ENCODE results near the gene GJC1.
"Not testable (repeated sequence)": the region's sequence is repeated elsewhere in the genome, so short reads cannot be mapped to it uniquely, and the experiment has no call there.

GRCh38 chr17:44825236-44825635 lies 4.9 kb downstream of the GJC1 start:
- TF ChIP-seq SUZ12 (IDR thresholded peaks at IDR 0.05; ENCODE audit: extremely low read depth, insufficient read depth, insufficient read length); YY1 (IDR thresholded peaks at IDR 0.05; ENCODE audit: insufficient read depth, insufficient read length): not testable (repeated sequence)
